ENCODE data around the gene MSRB1. TPM values are rescaled to one million over a fixed set of nuclear protein-coding genes. Genes with fewer than 3 reads are reported as not detected.

Gene MSRB1
- total and polyA plus RNA-seq, 4 donors: 32.2 to 169 (median 98.0) TPM

DNA sequence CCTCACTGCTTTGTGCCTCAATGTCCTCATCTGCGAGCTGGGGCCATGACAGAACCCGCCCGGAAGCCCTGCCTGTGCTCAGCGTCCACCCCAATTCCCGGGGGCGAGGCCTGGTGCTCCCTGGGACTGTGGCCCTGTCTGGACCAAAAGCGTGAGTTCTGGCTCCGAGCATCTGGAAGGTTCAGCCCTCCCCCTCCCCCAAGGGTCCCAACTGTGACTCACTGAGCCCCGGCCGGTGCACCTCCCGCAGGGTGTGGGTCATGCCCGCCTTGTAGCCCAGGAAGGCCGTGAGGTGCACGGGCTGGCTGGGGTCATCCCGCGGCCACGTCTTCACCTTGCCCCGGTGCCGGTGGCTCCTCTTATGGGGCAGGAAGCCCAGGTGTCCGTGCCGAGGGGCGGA, 10.7 kb upstream of the MSRB1 start (continued):
- TF ChIP-seq, protein P1, sequence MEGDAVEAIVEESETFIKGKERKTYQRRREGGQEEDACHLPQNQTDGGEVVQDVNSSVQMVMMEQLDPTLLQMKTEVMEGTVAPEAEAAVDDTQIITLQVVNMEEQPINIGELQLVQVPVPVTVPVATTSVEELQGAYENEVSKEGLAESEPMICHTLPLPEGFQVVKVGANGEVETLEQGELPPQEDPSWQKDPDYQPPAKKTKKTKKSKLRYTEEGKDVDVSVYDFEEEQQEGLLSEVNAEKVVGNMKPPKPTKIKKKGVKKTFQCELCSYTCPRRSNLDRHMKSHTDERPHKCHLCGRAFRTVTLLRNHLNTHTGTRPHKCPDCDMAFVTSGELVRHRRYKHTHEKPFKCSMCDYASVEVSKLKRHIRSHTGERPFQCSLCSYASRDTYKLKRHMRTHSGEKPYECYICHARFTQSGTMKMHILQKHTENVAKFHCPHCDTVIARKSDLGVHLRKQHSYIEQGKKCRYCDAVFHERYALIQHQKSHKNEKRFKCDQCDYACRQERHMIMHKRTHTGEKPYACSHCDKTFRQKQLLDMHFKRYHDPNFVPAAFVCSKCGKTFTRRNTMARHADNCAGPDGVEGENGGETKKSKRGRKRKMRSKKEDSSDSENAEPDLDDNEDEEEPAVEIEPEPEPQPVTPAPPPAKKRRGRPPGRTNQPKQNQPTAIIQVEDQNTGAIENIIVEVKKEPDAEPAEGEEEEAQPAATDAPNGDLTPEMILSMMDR (IDR thresholded peaks at IDR 0.05; ENCODE audit: low read depth, low read length, missing input control): no peak

DNA sequence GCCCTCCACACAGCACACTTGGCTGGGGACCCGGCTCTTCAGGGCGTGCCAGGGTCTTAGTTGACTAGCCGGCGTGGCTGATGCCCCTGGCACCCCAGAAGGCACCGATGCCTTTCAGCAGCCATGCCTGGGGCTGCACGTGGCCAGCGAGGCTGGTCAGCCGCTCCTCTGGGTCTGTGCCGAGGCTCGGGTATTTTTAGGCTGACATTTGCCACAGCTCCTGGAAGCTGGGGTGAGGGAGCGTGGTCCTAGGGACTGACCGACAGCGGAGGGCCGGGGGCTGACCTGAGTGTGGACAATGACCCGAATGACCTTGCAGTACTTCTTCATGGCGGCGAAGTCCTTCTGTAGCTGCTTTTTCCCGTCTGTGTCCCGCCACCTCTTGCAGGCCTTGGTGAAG, 7.6 kb upstream of the MSRB1 start:
- H3K9ac ChIP-seq (ENCODE audit: low read depth in 1 of 2, low read length in 2 of 2): no peak overlapping the region
- H3K4me1 ChIP-seq (ENCODE audit: control insufficient read depth in 4 of 4, insufficient read depth in 4 of 4, low read length in 3 of 4): no peaks in the 10 kb centered on the region
- no peak for TF ChIP-seq TAF1 (conservative IDR thresholded peaks at IDR 0.05)
- TF ChIP-seq, protein P2, sequence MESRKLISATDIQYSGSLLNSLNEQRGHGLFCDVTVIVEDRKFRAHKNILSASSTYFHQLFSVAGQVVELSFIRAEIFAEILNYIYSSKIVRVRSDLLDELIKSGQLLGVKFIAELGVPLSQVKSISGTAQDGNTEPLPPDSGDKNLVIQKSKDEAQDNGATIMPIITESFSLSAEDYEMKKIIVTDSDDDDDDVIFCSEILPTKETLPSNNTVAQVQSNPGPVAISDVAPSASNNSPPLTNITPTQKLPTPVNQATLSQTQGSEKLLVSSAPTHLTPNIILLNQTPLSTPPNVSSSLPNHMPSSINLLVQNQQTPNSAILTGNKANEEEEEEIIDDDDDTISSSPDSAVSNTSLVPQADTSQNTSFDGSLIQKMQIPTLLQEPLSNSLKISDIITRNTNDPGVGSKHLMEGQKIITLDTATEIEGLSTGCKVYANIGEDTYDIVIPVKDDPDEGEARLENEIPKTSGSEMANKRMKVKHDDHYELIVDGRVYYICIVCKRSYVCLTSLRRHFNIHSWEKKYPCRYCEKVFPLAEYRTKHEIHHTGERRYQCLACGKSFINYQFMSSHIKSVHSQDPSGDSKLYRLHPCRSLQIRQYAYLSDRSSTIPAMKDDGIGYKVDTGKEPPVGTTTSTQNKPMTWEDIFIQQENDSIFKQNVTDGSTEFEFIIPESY (IDR thresholded peaks at IDR 0.05): no peak
- TF ChIP-seq, protein P3, sequence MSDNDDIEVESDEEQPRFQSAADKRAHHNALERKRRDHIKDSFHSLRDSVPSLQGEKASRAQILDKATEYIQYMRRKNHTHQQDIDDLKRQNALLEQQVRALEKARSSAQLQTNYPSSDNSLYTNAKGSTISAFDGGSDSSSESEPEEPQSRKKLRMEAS (IDR thresholded peaks at IDR 0.05): no peak
- TF ChIP-seq YY1 (IDR thresholded peaks at IDR 0.05): no peak
- TF ChIP-seq FOXA2 (IDR thresholded peaks at IDR 0.05): no peak
- TF ChIP-seq, protein P4, sequence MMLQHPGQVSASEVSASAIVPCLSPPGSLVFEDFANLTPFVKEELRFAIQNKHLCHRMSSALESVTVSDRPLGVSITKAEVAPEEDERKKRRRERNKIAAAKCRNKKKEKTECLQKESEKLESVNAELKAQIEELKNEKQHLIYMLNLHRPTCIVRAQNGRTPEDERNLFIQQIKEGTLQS (IDR thresholded peaks at IDR 0.05): no peak
- TF ChIP-seq SP1 (IDR thresholded peaks at IDR 0.05): no peak
- TF ChIP-seq, protein P1 (IDR thresholded peaks at IDR 0.05; ENCODE audit: low read depth, low read length, missing input control): no peak
- TF ChIP-seq JUND (IDR thresholded peaks at IDR 0.05): no peak
- no peak for TF ChIP-seq RXRA (IDR thresholded peaks at IDR 0.05)
- TF ChIP-seq NR2F2 (IDR thresholded peaks at IDR 0.05): no peak
- TF ChIP-seq, protein P5, sequence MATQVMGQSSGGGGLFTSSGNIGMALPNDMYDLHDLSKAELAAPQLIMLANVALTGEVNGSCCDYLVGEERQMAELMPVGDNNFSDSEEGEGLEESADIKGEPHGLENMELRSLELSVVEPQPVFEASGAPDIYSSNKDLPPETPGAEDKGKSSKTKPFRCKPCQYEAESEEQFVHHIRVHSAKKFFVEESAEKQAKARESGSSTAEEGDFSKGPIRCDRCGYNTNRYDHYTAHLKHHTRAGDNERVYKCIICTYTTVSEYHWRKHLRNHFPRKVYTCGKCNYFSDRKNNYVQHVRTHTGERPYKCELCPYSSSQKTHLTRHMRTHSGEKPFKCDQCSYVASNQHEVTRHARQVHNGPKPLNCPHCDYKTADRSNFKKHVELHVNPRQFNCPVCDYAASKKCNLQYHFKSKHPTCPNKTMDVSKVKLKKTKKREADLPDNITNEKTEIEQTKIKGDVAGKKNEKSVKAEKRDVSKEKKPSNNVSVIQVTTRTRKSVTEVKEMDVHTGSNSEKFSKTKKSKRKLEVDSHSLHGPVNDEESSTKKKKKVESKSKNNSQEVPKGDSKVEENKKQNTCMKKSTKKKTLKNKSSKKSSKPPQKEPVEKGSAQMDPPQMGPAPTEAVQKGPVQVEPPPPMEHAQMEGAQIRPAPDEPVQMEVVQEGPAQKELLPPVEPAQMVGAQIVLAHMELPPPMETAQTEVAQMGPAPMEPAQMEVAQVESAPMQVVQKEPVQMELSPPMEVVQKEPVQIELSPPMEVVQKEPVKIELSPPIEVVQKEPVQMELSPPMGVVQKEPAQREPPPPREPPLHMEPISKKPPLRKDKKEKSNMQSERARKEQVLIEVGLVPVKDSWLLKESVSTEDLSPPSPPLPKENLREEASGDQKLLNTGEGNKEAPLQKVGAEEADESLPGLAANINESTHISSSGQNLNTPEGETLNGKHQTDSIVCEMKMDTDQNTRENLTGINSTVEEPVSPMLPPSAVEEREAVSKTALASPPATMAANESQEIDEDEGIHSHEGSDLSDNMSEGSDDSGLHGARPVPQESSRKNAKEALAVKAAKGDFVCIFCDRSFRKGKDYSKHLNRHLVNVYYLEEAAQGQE (IDR thresholded peaks at IDR 0.05): no peak
- no peak for TF ChIP-seq EGR1 (IDR thresholded peaks at IDR 0.05; ENCODE audit: low read depth in 2 of 2)
- TF ChIP-seq RAD21 (IDR thresholded peaks at IDR 0.05): no peak
- TF ChIP-seq FOXA1 (IDR thresholded peaks at IDR 0.05): no peak
- no peak for TF ChIP-seq GABPA (IDR thresholded peaks at IDR 0.05 in 1 of 2, conservative IDR thresholded peaks at IDR 0.05 in 1 of 2)
- H3K27ac ChIP-seq (ENCODE audit: low read depth in 1 of 2, low read length in 2 of 2): no peak overlapping the region
- no peak overlapping the region for H3K4me3 ChIP-seq (ENCODE audit: low read depth in 1 of 3, low read length in 3 of 3)
- no peak for DNase-seq (ENCODE audit: low spot score)
- no peaks in the 10 kb centered on the region for H3K36me3 ChIP-seq (ENCODE audit: control insufficient read depth in 4 of 4, insufficient read depth in 3 of 4, low read depth in 1 of 4, low read length in 3 of 4)
- 90% methylated on average over 19 of the region's 19 CpGs for WGBS
- no peaks in the 10 kb centered on the region for H3K27me3 ChIP-seq (ENCODE audit: control insufficient read depth in 4 of 4, insufficient read depth in 4 of 4, low read length in 3 of 4)
- no peaks in the 10 kb centered on the region for H3K9me3 ChIP-seq (ENCODE audit: control insufficient read depth in 4 of 4, low read length in 3 of 4)
